Hematopoietic multipotent progenitor cell treated with erythropoietin and hydrocortisone succinate and interleukin-3 and kit ligand, for 8 days (in vitro differentiated cells): ENCODE data around the gene SEPTIN3.

Source experiments
- DNase-seq: peaks from one replicate; pipeline ENCODE4 v3.0.0-alpha.2; 2015

SEPTIN3 gene

DNA sequence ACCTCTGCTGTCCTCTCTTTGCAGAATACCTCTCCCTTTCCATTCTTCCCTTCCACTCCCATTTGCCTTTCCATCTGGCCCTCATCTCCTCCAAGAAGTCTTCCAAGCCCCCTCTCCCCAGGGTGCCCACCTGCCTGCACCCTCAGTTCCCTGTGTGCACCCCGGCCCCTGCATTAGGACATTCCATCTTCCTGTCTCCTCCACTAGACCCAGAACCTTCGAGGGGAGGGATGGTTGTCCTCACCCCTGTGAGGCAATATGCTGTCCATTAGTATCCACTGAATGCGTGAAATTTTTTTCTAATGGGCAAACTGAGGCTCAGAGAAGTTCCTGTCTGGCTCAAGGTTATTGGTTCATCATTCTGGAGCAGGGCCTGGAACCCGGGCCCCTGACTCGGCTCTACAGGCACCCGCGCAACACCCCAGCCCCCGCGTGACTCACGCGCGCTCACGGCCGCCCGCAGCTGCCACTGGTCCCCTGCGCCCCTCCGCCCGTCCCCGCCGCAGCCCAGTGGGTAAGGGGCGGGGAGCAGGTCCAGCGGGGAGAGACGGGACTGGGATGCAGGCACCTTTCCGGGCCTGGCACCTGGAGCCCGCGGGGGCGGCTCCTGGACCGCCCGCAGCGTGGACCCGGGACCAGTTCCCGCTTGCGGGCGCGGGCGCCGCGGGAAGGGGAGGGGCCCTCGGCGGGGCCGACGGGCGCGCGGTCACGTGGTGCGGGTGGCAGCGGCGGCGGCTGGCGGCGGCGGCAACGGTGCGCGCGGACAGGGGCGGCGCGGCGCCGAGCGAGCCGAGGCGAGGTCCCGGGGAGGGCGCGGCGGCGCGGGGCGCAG is 7.0 kb downstream of the SEPTIN3 start:
- no peak for DNase-seq

DNA sequence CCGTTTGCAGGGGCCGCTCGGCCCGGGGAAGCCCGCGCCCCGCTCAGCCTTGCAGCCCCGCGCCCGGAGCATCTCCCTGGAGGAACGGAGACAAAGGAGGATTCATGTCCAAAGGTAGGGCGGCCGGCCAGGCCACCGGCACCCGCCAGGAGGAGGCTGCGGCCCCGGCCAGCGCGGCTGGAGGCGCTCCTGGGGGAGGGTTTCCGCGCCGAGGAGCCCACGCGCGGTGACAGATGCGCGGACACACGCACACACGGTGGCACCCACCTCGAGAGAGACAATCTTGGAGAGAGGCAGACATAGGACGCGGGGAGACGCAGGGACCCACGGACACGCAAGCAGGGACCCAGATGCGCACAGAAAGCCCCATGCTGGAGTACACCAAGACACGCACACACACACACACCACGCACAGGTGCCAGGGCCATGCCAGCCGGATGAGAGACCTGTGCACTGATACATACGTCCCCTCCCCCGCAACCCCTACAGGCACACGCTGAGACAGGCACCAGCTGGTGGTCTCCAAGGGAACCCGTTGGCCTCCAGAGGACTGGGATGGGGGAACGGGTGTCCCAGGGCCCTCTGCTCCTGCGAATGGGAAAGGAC is 7.8 kb downstream of the SEPTIN3 start:
- DNase-seq = no peak

DNA sequence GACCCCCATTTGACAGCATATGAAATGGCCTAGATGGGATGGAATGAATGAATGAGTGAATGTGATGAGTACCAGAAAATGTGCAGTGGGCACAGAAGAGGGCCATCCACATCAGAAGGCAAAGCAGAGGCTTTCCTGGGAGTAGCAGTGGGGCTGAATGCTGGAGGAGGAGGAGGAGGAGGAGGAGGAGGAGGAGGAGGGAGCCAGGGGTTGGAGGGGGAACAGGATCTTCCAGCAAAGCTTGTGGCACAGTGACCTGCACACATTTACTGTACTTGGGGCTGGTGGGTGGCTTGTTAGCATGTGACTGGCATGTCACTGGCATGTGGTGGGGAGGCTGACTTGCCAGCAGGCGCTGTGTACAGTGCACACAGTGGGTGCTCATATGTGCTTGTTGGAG is 9.5 kb downstream of the SEPTIN3 start:
- DNase-seq = no peak

DNA sequence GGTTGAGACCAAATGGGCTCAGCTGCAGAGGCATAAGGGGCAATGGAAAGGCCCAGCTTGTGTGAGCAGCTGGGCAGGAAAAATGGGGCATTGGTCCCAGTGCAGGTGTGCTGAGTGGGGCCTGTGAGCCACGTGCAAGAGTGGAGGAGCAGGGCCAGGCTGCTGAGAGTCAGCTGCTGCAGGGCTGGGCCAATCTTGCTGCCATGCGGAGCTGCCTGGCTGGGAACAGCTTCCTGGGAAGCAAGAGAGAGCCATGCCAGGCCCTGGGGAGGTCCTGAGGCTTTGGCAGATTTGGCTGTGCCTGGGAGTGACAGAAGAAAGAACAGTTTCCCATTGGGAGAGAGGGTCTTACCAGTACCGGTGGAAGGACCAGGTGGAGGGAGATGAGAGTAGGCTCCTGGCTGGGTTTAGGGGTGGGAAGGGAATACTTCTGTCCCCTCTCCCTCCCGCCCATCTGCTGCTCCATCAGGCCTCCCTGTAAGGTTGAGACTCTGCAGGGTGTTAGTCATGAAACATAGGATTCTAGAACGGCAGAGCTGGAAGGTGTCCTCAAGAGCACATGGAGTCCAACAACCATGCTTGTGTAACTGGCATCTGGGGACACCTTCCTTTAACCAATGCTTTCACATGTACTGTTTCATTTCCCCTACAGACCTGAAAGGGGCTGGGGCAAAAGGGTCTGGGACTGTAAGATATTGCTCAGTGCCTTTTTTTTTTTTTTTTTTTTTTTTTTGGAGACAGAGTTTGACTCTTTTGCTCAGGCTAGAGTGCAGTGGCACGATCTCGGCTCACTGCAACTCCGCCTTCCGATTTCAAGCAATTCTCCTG is 10.4 kb downstream of the SEPTIN3 start:
- DNase-seq = no peak

DNA sequence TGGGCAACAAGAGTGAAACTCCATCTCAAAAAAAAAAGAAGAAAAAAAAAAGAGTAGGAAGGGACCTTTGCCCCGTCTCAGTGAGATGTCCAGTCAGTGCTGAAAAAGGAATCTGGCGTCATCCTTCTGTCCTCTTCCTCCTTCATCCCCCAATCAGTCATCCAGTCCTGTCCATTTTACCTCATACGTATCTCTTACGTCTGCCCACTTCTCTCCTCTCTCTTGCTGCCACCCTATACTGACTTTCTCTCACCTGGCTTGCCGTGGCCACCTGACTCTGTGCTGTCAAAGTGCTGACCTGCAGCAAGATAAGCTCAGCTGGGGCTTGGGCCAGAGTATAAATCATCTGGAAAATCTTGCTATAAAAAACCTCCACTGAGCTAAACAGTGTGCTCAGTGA is 13.6 kb downstream of the SEPTIN3 start:
- DNase-seq = no peak

DNA sequence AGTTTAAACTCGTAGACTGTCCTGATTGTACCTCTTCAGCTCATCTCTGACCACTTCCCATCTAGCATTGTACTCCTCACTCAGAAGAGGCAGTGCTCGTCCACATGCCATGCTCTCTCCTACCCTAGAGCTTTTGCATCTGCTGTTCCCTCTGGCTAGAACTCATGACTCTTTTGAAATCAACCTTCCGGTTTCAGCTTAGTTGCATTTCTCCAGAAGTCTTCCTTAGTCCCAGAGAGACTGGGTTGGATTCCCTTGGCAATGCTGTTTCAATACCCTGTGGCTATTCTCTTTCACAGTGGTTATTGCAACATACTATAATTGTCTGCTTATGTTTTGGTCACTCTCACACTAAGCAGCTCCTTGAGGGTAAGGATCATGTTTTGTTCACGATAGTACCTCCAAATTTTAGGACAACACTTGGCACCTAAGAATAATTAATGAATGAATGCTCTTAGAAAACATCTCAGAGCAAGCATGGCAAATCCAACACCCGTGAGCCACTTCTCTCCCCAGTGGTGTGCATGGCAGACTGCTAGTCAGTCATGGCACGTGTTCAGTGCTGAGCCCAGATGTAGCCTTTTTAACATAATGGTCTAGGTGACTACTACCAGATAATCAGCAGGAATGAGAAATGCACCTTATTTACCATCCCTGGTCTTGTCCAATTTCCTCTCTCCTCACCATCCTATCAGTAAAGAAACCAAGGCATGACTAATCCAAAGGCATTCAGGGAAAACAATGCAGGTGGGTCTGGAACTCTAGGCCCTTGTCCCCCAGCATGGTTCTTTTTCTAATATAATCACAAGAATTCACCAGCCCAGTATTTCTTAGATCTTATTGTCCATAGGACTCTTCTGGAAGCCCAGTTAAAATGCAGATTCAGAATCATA is 14.5 kb downstream of the SEPTIN3 start:
- no peak for DNase-seq

DNA sequence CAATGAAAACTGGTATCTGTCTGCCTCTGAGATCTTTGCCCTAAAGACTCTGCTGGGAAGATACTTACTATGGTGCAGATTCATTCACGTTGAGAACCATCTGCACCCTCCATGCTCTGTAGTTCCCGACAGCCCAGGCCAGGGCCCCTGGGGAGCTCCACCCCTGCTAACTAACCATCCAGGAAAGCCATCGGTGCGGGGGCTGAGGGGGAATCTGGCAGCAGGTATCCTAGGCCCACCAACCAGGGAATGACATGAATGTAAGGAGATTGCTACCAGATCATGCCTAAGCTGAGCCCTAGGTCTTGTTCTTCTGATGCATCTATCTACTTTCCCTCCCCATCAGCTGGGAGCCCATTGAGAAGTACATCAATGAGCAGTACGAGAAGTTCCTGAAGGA is 18.0 kb downstream of the SEPTIN3 start:
- no peak for DNase-seq

DNA sequence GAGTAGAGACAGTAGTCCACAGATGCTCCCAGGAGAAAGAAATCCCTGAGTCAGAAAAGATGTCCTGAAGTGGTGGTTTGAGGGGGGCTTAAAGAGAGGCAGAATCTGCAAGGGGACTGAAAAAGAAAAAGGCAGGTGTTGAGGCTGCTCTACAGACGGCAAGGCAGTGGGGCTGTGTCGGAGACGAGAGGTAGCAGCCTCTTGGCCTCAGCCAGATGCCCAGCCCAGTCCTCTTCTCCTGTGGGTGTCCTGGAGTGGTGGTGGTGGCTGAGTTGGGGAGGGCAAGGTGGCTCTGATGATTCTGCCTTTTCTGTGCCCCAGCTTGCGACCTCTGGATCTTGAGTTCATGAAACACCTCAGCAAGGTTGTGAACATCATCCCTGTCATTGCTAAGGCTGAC is 20.0 kb downstream of the SEPTIN3 start:
- DNase-seq = no peak

DNA sequence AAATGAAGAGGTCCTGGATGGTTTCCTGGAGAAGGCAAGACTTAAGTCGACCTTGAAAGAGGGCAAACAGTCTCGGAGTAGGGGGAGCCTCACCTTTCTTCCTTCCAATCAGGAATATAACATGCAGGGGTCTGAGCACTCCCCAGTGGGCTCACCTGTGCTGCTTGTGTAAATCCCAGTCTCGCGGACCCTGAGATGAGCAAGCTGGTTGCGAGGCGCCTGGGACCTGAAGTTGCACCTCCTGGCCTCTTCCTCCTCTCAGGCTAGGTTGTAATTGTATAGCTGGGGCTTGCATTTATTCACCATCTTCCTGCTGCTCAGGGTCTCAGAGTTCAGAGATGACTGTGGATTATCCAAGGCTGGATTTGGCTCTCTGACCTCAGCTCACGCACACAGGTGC is 21.9 kb downstream of the SEPTIN3 start:
- DNase-seq = no peak

DNA sequence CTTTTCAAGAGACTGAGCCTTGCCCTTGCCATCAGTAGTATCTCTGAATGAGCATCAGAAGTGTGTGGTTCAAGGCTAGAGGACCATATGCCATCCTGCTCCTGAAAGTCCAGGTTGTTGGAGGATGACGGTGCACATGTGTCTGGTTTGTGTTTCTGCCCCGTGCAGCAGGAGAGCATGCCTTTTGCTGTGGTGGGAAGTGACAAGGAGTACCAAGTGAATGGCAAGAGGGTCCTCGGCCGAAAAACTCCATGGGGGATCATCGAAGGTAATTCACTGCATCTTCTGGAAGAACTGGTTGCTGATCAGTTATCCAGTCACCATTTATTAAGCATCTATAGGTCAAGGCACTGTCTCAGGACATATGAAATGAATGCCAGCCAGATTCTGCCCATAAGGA is 23.3 kb downstream of the SEPTIN3 start:
- DNase-seq = no peak

DNA sequence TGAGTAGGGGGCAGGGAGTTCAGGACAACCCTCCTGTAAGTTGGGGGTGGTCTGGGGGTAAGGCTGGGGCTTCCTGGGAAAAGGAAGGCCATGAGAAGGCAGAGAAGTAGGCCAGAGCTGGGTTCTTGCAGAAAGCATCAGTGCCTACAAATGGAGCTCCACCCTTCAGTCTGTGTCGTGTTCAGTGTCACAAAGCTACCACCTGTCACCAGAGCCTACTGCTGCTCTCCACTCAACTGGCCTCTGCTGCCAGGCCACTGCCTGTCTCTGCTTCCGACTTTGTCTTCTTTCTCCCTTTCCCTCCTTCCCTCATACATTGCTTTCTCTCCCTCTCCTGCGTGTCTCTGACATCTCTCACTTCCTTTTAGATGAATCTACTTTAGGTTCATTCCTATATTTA is 26.0 kb downstream of the SEPTIN3 start:
- DNase-seq = no peak

DNA sequence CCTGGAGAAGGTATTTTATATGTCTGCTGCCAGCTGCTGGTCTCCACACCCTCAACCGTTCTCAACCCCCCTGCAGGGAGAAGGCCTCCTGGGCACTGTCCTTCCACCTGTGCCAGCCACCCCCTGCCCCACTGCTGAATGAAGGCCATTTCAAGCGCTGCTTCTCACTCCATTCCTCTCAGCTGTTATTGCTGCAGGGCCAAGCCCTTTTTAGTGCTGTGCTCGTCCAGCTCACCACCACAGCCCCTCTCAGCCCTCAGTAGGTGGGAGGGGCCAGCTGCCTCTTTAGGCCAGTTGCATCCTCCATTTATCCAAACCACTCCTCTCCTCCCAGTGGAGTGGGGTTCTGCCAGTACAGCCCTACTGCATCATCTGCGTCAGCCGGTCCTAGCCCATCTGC is 27.6 kb downstream of the SEPTIN3 start:
- no peak for DNase-seq

DNA sequence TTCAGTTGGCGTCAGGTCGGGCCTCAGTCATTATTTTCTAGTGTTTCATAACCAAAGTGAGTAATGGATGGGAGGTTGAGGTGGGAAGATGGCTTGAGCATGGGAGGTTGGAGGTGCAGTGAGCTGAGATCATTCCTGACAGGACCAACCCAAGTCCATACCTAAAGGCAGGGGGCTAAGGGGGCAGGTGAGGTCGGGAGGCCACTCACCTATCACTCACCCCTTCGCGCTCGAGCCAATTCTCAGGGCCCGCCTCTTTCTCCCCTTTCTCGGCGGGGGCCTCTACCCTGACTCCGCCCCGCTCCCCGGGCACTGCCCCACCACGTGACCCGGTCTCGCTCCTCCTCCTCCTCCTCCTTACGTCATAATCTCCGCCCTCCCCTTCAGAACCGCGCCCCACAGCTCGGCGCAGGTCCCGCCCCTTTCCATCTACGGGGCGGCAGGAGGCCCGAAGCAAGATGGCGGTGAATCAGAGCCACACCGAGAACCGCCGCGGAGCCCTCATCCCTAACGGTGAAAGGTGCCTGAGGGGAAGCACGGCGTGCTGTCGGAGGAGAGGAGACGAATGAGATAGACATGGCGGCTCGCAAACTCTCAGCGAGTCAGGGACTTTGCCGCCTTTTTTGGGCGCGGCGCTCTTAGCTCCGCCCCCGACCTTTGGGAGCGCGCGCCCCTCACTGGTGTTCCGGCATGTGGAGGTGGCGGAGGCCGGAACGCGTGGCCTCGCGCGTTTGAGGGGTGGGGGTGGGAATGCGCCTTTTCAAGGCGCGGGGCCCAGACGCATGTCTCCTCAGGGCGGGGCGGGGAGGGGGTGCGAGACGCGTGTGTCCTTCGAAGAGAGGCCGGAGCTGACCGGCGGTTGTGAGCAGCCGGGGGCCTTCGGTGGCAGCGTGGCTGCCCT is 29.4 kb downstream of the SEPTIN3 start, which contains the start of gene WBP2NL:
Gene WBP2NL (plus strand): TSS at position 428 of the 901 bp plus-strand sequence. CDS start 31 bp downstream, at position 459.
- DNase-seq = peak; percentile 80

DNA sequence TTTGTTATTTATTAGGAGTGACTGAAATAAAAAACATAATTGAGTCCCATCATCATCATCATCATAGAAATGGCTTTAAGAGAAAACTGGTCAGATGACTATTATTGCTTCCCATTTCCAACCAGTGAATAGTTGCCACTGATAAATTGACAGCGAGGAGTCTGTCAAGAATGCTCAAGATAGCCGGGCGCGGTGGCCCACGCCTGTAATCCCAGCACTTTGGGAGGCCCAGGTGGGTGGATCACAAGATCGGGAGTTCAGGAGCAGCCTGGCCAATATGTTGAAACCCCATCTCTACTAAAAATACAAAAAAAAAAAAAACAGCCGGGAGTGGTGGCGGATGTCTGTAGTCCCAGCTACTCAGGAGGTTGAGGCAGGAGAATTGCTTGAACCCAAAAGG is 31.2 kb downstream of the SEPTIN3 start:
- no peak for DNase-seq

DNA sequence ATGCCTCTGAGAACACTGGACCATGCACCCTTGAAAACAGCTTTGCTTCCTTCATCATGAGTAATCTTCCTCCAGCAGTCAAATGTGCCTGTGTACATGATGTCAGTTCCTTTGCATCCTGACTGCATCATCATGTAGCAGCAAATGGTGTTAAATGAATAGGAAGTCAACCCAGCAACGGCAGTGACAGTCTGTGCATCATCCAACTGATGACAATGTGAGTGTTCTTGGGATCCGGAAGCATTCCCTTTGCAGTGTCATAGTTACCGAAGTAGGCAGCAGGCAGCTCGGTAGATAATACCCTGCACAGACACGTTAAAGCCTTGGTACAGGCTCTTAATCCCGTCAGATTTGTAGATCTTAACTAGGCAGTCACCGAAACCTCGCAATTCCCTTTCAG is 31.9 kb downstream of the SEPTIN3 start:
- no peak for DNase-seq

DNA sequence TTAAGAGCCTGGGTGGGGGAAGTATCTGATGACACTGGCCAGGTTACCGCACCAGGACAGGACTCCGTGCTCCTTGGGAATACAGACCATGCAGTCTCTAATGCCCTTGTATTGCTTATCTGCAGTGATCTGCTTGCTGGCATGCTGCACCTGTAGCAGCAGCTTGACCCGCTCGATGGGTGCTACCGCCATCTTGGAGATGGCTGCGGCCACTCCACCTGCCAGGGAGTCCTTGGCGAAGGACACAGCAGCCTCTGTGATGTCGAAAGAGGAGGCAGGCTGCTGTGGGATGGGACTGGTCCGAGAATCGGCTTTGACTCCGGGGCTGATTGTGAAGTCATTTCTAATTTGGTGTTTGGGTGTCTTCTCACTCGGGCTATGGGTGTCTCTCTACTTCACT is 32.5 kb downstream of the SEPTIN3 start:
- no peak for DNase-seq

DNA sequence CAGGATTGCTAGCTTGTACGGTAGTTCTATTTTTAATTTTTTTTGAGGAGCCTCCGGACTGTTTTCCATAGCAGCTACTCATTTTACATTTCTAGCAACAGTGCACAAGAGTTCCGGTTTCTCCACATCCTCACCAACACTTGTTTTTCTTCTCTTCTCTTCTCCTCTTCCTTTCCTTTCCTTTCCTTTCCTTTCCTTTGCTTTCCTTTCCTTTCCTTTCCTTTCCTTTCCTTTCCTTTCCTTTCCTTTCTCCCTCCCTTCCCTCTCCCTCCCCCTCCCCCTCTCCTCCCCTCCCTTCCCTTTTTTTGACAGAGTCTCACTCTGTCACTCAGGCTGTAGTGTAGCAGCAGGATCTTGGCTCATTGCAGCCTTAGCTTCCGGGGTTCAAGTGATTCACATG is 38.7 kb downstream of the SEPTIN3 start:
- DNase-seq = no peak

DNA sequence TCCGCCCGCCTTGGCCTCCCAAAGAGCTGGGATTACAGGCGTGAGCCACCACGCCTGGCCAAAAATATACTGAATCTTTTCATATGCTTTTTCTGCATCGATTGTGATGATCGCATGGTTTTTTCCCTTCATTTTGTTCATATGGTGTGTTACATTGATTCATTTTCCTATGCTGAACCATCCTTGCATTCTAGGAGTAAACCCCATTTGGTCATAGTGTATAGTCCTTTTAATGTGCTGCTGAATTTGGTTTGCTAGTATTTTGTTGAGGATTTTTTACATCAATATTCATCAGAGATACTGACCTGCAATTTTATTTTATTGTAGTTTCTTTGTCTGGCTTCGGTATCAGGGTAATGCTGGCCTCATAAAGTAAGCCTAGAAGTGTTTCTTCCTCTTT is 41.5 kb downstream of the SEPTIN3 start:
- DNase-seq = no peak

DNA sequence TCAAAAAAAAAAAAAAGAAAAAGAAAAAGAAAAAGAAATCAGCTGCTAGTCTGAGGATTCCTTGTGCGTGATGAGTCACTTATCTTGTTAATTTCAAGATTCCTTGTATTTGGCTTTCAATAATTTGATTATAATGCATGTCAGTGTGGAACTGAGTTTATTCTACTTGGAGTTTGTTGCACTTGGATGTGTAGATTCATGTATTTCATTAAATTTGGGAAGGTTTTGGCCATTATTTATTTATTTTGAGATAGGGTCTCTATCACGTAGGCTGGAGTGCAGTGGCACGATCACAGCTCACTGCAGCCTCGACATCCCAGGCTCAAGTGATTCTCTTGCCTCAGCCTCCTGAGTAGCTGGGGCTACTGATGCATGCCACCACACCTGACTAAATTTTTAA is 44.1 kb downstream of the SEPTIN3 start:
- DNase-seq = no peak

DNA sequence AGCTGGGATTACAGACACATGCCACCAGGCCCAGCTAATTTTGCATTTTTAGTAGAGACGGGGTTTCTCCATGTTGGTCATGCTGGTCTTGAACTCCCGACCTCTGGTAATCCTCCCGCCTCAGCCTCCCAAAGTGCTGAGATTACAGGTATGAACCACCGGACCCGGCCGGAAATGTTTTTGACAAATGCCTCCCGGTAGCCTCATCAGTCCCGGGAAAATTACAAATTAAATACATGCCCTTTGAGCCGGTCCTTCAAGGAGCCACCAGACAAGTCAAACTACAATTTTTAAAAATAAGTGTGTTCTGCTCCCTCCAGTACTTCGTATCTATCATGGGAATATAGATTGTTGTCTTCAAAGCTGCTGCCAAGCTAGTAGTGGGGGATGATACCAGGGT is 46.9 kb downstream of the SEPTIN3 start:
- DNase-seq = no peak

DNA sequence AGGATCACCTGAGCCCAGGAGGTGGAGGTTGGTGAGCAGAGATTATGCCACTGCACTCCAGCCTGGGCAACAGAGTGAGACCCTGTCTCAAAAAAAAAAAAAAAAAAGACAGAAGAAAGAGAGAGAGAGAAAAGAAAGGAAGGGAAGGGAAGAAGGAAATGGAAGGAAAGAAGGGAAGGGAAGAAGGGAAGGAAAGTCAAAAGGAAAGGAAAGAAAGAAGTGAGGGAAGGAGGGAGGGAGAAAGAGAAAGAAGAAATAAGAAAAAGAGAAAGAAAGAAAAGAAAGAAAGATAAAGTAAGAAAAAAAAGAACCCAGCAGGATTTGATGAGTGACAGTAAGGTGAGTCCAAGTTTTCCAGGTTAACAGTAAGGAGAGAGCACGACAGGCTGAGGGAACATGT is 49.0 kb downstream of the SEPTIN3 start:
- no peak for DNase-seq
